Effector memory CD8-positive, alpha-beta T cell (primary cell): ENCODE measurements around the gene NDUFV1.
"Not testable (repeated sequence)": the region's sequence is repeated elsewhere in the genome, so short reads cannot be mapped to it uniquely, and the experiment has no call there.

ENCODE experiments used
- ATAC-seq: fragments of 150-1000 bp; cut with Tn5 transposase; replicated peaks from 2 replicates; pipeline ENCODE4 v1.10.0; 2021; ENCODE audit warnings: mild to moderate bottlenecking, moderate library complexity
- DNase-seq, 3 experiments: peaks; one replicate each; pipeline ENCODE4 v3.0.0; 2021
- H3K27ac Mint-ChIP-seq, 2 donors: one replicate each; pipeline ENCODE4 v1.8.0; 2022; ENCODE audit warnings: mild to moderate bottlenecking in 2 of 2, mixed read lengths in 2 of 2, moderate library complexity in 2 of 2
- H3K27me3 Mint-ChIP-seq, 2 donors: one replicate each; pipeline ENCODE4 v1.8.0; 2022; ENCODE audit warnings: mixed read lengths in 2 of 2
- H3K36me3 Mint-ChIP-seq: one replicate; pipeline ENCODE4 v1.8.0; 2022; ENCODE audit warnings: mild to moderate bottlenecking, moderate library complexity, mixed read lengths; ENCODE audit not compliant: insufficient read depth
- H3K4me1 Mint-ChIP-seq, 2 donors: one replicate each; pipeline ENCODE4 v1.8.0; 2022; ENCODE audit warnings: low read depth in 2 of 2, mixed read lengths in 2 of 2
- H3K4me3 Mint-ChIP-seq, 2 donors: one replicate each; pipeline ENCODE4 v1.8.0; 2022; ENCODE audit warnings: mild to moderate bottlenecking in 2 of 2, mixed read lengths in 2 of 2, moderate library complexity in 2 of 2
- H3K9me3 Mint-ChIP-seq, 2 donors: one replicate each; pipeline ENCODE4 v1.8.0; 2022; ENCODE audit warnings: mixed read lengths in 2 of 2

NDUFV1 gene

GRCh38 chr11:67660752-67661151 lies 54.0 kb downstream of the NDUFV1 start:
- not testable (repeated sequence) for H3K4me1 Mint-ChIP-seq, ATAC-seq, H3K27ac Mint-ChIP-seq, H3K9me3 Mint-ChIP-seq, H3K4me3 Mint-ChIP-seq, H3K36me3 Mint-ChIP-seq, DNase-seq
- peaks cover 0 to 14% of the 10 kb centered on the region in 2 donors for H3K27me3 Mint-ChIP-seq
